Left lung (tissue), 14 donors: Measurements from ENCODE around the gene USP35. TPM values are rescaled to one million over a fixed set of nuclear protein-coding genes. Genes with fewer than 3 reads are reported as not detected.

Source experiments
- ATAC-seq: fragments of 200-7000 bp; cut with Tn5 transposase; one replicate; pipeline ENCODE4 v1.9.1; 2020; ENCODE audit warnings: moderate library complexity
- DNase-seq, 4 donors: peaks; one replicate each; pipeline ENCODE4 v3.0.0-alpha.2; 2013 to 2020
- H3K27ac ChIP-seq, 2 donors: fragments of 200-600 bp; sonication (generic) in 1 of 2; one replicate each; pipeline versions ENCODE4 v1.5.0 to v1.8.0; 2020 to 2021
- H3K27me3 ChIP-seq, 2 donors: fragments of 200-600 bp; sonication (generic) in 1 of 2; one replicate each; pipeline versions ENCODE4 v1.5.0 to v1.8.0; 2020 to 2021
- H3K36me3 ChIP-seq, 2 donors: fragments of 200-600 bp; sonication (generic) in 1 of 2; one replicate each; pipeline versions ENCODE4 v1.5.0 to v1.8.0; 2020 to 2021
- H3K4me1 ChIP-seq, 2 donors: fragments of 200-600 bp; one replicate each; pipeline ENCODE4 v1.8.0; 2021
- H3K4me3 ChIP-seq, 2 donors: fragments of 200-600 bp; sonication (generic) in 1 of 2; one replicate each; pipeline versions ENCODE4 v1.5.0 to v1.8.0; 2020 to 2021; ENCODE audit warnings: mild to moderate bottlenecking in 1 of 2
- H3K9me3 ChIP-seq, 2 donors: fragments of 200-600 bp; sonication (generic) in 1 of 2; one replicate each; pipeline versions ENCODE4 v1.5.0 to v1.8.0; 2020 to 2021
- CTCF ChIP-seq, 2 donors: fragments of 200-600 bp; sonication (generic) in 1 of 2; IDR thresholded peaks; one replicate each; pipeline versions ENCODE4 v1.5.0 to v1.8.0; 2021; ENCODE audit warnings: antibody characterized with exemption in 2 of 2
- intact Hi-C, 2 donors: fragments of 100-400 bp; cut with DNase I; formaldehyde crosslinking; loops; one replicate each; pipeline versions ENCODE4 v1.11.2 to v1.14.2; 2022
- long read RNA-seq, 12 donors: library from polyadenylated mRNA in 2 of 12; unstranded in 2 of 12; transcript quantifications; one replicate each; pipeline ENCODE4 v2.0.0 and lab custom pipeline, GENCODE V29; 2019 to 2026
- polyA plus RNA-seq, 6 donors: library from polyadenylated mRNA; unstranded; fragments of 120-200 nt; gene quantifications; one replicate each; pipeline ENCODE4 v1.2.1, GENCODE V29; 2013; ENCODE audit not compliant: insufficient read length in 6 of 6
- total RNA-seq, 2 donors: library from RNA; stranded (reverse); fragmentation: NEBNext Ultra II Directional; extraction: Animal tissue kit (Norgen Biotek cat#: 25700); gene quantifications; one replicate each; pipeline ENCODE4 v1.2.1, GENCODE V29; 2021
- donor health status: DM: no; HTN: yes; CAD: no.
- donor health status: DM: no; HTN: no; CAD: no.

The USP35 gene, protein sequence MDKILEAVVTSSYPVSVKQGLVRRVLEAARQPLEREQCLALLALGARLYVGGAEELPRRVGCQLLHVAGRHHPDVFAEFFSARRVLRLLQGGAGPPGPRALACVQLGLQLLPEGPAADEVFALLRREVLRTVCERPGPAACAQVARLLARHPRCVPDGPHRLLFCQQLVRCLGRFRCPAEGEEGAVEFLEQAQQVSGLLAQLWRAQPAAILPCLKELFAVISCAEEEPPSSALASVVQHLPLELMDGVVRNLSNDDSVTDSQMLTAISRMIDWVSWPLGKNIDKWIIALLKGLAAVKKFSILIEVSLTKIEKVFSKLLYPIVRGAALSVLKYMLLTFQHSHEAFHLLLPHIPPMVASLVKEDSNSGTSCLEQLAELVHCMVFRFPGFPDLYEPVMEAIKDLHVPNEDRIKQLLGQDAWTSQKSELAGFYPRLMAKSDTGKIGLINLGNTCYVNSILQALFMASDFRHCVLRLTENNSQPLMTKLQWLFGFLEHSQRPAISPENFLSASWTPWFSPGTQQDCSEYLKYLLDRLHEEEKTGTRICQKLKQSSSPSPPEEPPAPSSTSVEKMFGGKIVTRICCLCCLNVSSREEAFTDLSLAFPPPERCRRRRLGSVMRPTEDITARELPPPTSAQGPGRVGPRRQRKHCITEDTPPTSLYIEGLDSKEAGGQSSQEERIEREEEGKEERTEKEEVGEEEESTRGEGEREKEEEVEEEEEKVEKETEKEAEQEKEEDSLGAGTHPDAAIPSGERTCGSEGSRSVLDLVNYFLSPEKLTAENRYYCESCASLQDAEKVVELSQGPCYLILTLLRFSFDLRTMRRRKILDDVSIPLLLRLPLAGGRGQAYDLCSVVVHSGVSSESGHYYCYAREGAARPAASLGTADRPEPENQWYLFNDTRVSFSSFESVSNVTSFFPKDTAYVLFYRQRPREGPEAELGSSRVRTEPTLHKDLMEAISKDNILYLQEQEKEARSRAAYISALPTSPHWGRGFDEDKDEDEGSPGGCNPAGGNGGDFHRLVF
- total RNA-seq, result 1 to 10 TPM; 7.4 to 8.0 TPM
- 1 to 10 TPM; 5.8 to 8.2 (median 6.6) TPM for polyA plus RNA-seq
- long read RNA-seq, donor 1, result 0 reads
- long read RNA-seq, donor 2, partial matches to known transcripts, result 0 of 2 reads
- long read RNA-seq, donor 2, other reads (novel, unspliced or antisense), result 0 of 2 reads
- long read RNA-seq, donor 3, result 0 reads
- long read RNA-seq, donor 4, result 0 reads
- long read RNA-seq, donor 5, result 0 reads
- long read RNA-seq, donor 6, result 0 reads
- long read RNA-seq, donor 7, result 0 reads
- long read RNA-seq, donor 8, partial matches to known transcripts, result 0 of 1 reads
- long read RNA-seq, donor 8, other reads (novel, unspliced or antisense), result 0 of 1 reads
- long read RNA-seq, donor 9, result 0 reads
- long read RNA-seq, donor 10, result 0 reads
- long read RNA-seq, donor 11, partial matches to known transcripts, result 0 of 1 reads
- long read RNA-seq, donor 11, other reads (novel, unspliced or antisense), result 0 of 1 reads
- long read RNA-seq, donor 12, result 0 reads

- no peak for TF ChIP-seq CTCF (IDR thresholded peaks at IDR 0.05)
- Histone ChIP-seq H3K9me3 (no peaks in the 10 kb centered on the region), H3K4me1 (peaks cover 9 to 55% of the 10 kb centered on the region in 2 donors), H3K27ac (peak within 1 kb of the TSS; percentile 76 to 83), H3K36me3 (no peaks in the 10 kb centered on the region), H3K4me3 (peak within 1 kb of the TSS; percentile 87 to 96), H3K27me3 (no peaks in the 10 kb centered on the region)
- intact Hi-C loops, result no loop called here
- ATAC-seq (peak; percentile 97), DNase-seq (peak; percentile 94 to 100 (median 98))
Measured at GRCh38 chr11:78188286-78189173, at the start of gene USP35, which contains the start of gene KCTD21. Gene USP35 (plus strand): TSS chr11:78188919. CDS start chr11:78196246, 7,327 bp downstream. Gene KCTD21 (minus strand): TSS chr11:78188626. CDS start chr11:78174554, 14,072 bp downstream.

DNA sequence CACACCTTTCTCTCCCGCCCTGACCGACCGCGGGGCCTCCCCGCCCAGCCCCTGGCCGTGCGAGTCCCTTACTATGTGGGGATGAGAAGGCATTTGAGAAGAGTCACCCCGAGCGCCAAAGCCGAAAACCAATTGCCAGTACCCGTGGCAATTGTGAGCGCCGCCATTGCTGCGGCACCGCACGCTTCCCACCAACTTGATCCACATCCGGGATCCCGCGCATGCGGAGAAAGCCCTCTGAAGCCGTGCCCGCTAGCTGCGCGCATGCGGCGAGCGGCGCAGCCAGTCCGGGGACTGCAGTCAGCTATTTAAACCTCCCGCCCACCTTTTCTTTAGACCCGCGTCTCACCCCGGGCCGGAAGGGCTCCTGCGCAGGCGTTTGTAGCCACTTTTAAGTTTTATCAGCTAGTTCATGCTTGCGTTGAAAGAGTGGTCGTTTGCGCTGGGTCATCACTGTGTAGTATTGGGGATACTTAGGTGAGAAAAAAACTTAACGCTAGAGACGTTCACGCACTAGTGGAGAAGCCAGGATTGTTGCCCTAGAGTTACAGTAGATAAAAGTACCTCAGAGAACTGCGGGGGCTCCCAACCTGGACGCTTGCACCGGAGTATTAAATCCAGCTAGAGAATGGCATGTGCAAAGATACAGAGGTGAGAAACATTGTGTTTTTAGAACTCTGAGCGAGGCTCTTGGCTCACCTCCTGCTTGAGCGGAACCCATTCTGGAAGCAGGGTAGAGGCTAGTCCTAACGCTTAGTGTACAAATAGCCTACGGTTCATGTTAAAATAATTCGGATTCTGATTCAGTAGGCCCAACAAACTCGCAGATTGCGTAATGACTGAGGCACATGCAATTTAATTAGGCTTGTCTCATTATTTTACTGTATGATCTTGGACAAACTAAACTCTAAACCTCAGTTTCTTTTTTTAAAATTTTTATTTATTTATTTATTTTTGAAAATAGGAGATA lies 49.0 kb upstream of the USP35 start, which contains the start of gene ALG8:
Gene ALG8 (minus strand): TSS at position 205 of the 970 bp plus-strand sequence. CDS start 38 bp downstream, at position 167.
- Histone ChIP-seq H3K36me3 (peaks cover 0 to 13% of the 10 kb centered on the region in 2 donors), H3K4me3 (peak within 1 kb of the TSS; percentile 60 to 82), H3K4me1 (peaks cover 0 to 22% of the 10 kb centered on the region in 2 donors), H3K27ac (peak within 1 kb of the TSS; percentile 70 to 87), H3K9me3 (no peaks in the 10 kb centered on the region), H3K27me3 (no peaks in the 10 kb centered on the region)
- intact Hi-C loops, result no loop called here
- DNase-seq, result peak; percentile 91 to 98 (median 97)
- peak; percentile 99 for ATAC-seq
- no peak for TF ChIP-seq CTCF (IDR thresholded peaks at IDR 0.05)

DNA sequence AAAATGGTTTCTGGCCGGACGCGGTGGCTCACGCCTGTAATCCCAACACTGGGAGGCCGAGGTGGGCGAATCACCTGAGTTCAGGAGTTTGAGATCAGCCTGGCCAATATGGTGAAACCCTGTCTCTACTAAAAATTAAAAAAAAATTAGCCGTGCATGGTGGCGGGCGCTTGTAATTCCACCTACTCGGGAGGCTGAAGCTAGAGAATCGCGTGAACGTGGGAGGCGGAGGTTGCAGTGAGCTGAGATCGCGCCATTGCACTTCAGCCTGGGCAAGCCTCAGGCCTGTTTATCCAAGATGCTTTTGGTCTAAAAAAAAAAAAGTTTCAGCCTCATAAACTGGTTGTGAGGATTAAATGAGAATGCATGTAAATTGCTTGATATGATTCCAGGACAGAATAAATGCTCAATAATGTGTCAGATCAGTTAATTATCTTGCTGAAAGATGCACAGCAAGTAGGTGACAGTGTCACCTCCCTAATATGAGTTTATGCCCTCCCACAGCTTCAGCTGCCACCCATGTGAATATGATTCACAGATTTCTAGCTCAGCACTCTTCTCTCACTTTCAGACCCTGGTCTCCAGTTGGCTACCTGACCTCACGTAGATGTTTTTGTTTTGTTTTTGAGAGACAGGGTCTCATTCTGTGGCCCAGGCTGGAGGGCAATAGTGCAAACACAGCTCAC lies 48.2 kb upstream of the USP35 start:
- H3K27ac ChIP-seq, result no peak overlapping the region
- H3K36me3 ChIP-seq, result peaks cover 0 to 8% of the 10 kb centered on the region in 2 donors
- ATAC-seq (no peak), DNase-seq (no peak)
- no peaks in the 10 kb centered on the region for H3K27me3 ChIP-seq
- no peak for TF ChIP-seq CTCF (IDR thresholded peaks at IDR 0.05)
- H3K9me3 ChIP-seq, result no peaks in the 10 kb centered on the region
- peaks cover 0 to 22% of the 10 kb centered on the region in 2 donors for H3K4me1 ChIP-seq
- peak overlapping the region; percentile 60 to 82 for H3K4me3 ChIP-seq
- intact Hi-C loops, result no loop called here
